A673 (cell line): Measurements from ENCODE around the gene C10orf90. TPM values are rescaled to one million over a fixed set of nuclear protein-coding genes. Genes with fewer than 3 reads are reported as not detected.

Experiments used
- BruUV-seq: library from RNA; stranded (reverse); fragments of 400-500 nt; replicated peaks from 2 replicates; lab custom pipeline; 2021; lab: Mats Ljungman, UMichigan
- CTCF ChIA-PET: fragments of 300-600 bp; sonication (Branson Sonifier 250); formaldehyde crosslinking; loops from one replicate; lab custom pipeline; 2022; ENCODE audit warnings: antibody characterized with exemption; lab: Charles Lee
- POLR2A ChIA-PET: fragments of 300-600 bp; sonication (Branson Sonifier 250); formaldehyde crosslinking; loops from one replicate; lab custom pipeline; 2022; ENCODE audit warnings: antibody characterized with exemption; ENCODE audit not compliant: low non-redundant PET; lab: Charles Lee
- DNase-seq: peaks from one replicate; pipeline ENCODE4 v3.0.0-alpha.2; 2015; ENCODE audit warnings: low spot score
- H3K27ac ChIP-seq: fragments of 200-600 bp; sonication (generic); 2 replicates; pipeline ENCODE4 v1.5.1; 2016; ENCODE audit warnings: mixed run types, low read depth, mild to moderate bottlenecking, mixed read lengths, antibody characterized with exemption, low read length; ENCODE audit not compliant: poor library complexity, severe bottlenecking
- H3K27me3 ChIP-seq: fragments of 200-600 bp; sonication (generic); replicated peaks from 2 replicates; pipeline ENCODE4 v1.6.1; 2017; ENCODE audit warnings: mixed run types, low read depth, mild to moderate bottlenecking, mixed read lengths, antibody characterized with exemption, low read length; ENCODE audit not compliant: insufficient read depth, poor library complexity
- H3K36me3 ChIP-seq: fragments of 200-600 bp; sonication (generic); 2 replicates; pipeline ENCODE4 v1.6.1; 2016; ENCODE audit warnings: mixed run types, mild to moderate bottlenecking, mixed read lengths, antibody characterized with exemption, low read length; ENCODE audit not compliant: insufficient read depth, poor library complexity, severe bottlenecking
- H3K4me1 ChIP-seq: fragments of 200-600 bp; sonication (generic); 2 replicates; pipeline ENCODE4 v1.6.1; 2017; ENCODE audit warnings: mixed run types, mild to moderate bottlenecking, mixed read lengths, antibody characterized with exemption, low read length; ENCODE audit not compliant: insufficient read depth, poor library complexity, severe bottlenecking
- H3K4me3 ChIP-seq: fragments of 200-600 bp; sonication (generic); 2 replicates; pipeline ENCODE4 v1.5.1; 2016; ENCODE audit warnings: low read depth, mixed run types, mild to moderate bottlenecking, mixed read lengths, low read length; ENCODE audit not compliant: poor library complexity, severe bottlenecking
- H3K9me3 ChIP-seq: fragments of 200-600 bp; sonication (generic); 2 replicates; pipeline ENCODE4 v1.6.1; 2016; ENCODE audit warnings: mixed run types, low read depth, mild to moderate bottlenecking, mixed read lengths, antibody characterized with exemption, low read length; ENCODE audit not compliant: poor library complexity, severe bottlenecking
- CTCF ChIP-seq: fragments of 300-800, 200-600 bp; sonication (generic); conservative IDR thresholded peaks from 2 replicates; pipeline ENCODE4 v1.5.1; 2017; ENCODE audit warnings: low read depth, mild to moderate bottlenecking, antibody characterized with exemption, low read length, moderate library complexity, mixed read lengths
- EZH2 ChIP-seq: fragments of 200-600 bp; sonication (generic); IDR thresholded peaks from 2 replicates; pipeline ENCODE4 v1.6.1; 2017; ENCODE audit warnings: borderline replicate concordance, low read depth, mild to moderate bottlenecking, mixed read lengths, antibody characterized with exemption, low read length; ENCODE audit not compliant: poor library complexity, severe bottlenecking
- intact Hi-C: fragments of 100-400 bp; cut with micrococcal nuclease; formaldehyde crosslinking; loops from one replicate; pipeline ENCODE4 v1.10.0; 2022; ENCODE audit not compliant: unreplicated experiment
- total RNA-seq: library from RNA; stranded (reverse); gene quantifications from 2 replicates; pipeline ENCODE4 v1.2.3, GENCODE V29; 2021

Gene C10orf90
- total RNA-seq, 1 experiment from 2014 or later: not detected

GRCh38 chr10:126599949-126600682 lies 70.4 kb downstream of the C10orf90 start:
- Histone ChIP-seq H3K27me3 (no peaks in the 10 kb centered on the region), H3K9me3 (no peaks in the 10 kb centered on the region), H3K27ac (no peak overlapping the region), H3K4me1 (no peaks in the 10 kb centered on the region), H3K36me3 (no peaks in the 10 kb centered on the region), H3K4me3 (no peak overlapping the region)
- intact Hi-C loops: no loop called here
- ChIA-PET POLR2A (no interaction called here), CTCF (interaction anchor here (0.6 to 0.8 kb wide), 2 partner anchors 61 to 83 kb away, joined by 4 to 5 read pairs; no protein-coding TSS in a partner anchor)
- TF ChIP-seq CTCF: no peak
- TF ChIP-seq EZH2: no peak
- no TSS peak for BruUV-seq
- no peak for DNase-seq

DNA sequence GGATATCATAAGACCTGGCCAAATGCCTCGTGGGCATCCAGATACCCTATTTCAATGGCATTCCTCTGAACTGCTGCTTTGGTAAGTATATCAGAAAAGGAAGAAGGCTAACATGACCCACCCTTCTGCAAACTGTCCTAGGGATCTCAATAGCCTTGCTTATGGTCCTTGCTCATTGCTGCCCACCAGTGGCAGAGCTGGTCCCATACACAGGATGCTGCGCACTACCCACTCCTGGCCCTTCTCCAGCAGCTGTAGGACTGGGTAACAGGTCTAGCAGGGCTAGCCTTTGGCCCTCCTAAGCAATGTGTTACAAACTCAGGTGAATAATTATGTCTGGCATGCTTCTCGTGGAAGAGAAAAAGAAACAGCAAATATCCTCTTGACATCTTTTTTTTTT lies 72.5 kb downstream of the C10orf90 start:
- intact Hi-C loops: loop anchor here (1.0 kb wide), 1 partner anchor 616 kb away; no protein-coding TSS in a partner anchor
- H3K36me3 ChIP-seq: no peaks in the 10 kb centered on the region
- H3K4me3 ChIP-seq: no peak overlapping the region
- peak; percentile 63 for DNase-seq
- CTCF ChIA-PET: no interaction called here
- H3K9me3 ChIP-seq: no peaks in the 10 kb centered on the region
- H3K4me1 ChIP-seq: no peaks in the 10 kb centered on the region
- no peak overlapping the region for H3K27ac ChIP-seq
- no TSS peak for BruUV-seq
- H3K27me3 ChIP-seq: no peaks in the 10 kb centered on the region
- TF ChIP-seq CTCF: peak; percentile 78
- TF ChIP-seq EZH2: no peak
- POLR2A ChIA-PET: interaction anchor here (0.8 kb wide), 1 partner anchor 172 kb away, joined by 6 read pairs; no protein-coding TSS in a partner anchor

DNA sequence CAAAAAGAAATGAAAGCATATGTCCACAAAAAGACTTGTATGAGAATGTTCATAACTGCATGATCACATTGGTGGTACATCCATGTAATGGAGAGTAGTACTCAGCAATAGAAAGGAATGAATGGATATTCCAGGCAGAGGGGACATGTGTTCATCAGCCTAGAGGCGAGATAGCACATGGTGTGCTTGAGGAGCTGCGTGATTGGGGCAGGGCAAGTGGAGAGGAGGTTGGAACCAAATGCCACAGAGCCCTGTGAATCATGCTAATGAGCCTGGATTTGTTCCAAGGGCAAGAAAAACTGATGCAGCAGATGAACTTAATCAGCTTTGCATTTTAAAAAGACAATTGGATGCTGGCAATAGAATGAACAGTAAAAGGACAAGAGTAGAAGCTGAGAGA lies 73.3 kb downstream of the C10orf90 start:
- TF ChIP-seq CTCF (no peak), EZH2 (no peak)
- ChIA-PET POLR2A (no interaction called here), CTCF (no interaction called here)
- intact Hi-C loops: no loop called here
- no TSS peak for BruUV-seq
- Histone ChIP-seq H3K36me3 (no peaks in the 10 kb centered on the region), H3K27me3 (no peaks in the 10 kb centered on the region), H3K27ac (no peak overlapping the region), H3K4me3 (no peak overlapping the region), H3K9me3 (no peaks in the 10 kb centered on the region), H3K4me1 (no peaks in the 10 kb centered on the region)
- DNase-seq: peak; percentile 42
